ENCODE results near the gene OXGR1.

Gene OXGR1

DNA sequence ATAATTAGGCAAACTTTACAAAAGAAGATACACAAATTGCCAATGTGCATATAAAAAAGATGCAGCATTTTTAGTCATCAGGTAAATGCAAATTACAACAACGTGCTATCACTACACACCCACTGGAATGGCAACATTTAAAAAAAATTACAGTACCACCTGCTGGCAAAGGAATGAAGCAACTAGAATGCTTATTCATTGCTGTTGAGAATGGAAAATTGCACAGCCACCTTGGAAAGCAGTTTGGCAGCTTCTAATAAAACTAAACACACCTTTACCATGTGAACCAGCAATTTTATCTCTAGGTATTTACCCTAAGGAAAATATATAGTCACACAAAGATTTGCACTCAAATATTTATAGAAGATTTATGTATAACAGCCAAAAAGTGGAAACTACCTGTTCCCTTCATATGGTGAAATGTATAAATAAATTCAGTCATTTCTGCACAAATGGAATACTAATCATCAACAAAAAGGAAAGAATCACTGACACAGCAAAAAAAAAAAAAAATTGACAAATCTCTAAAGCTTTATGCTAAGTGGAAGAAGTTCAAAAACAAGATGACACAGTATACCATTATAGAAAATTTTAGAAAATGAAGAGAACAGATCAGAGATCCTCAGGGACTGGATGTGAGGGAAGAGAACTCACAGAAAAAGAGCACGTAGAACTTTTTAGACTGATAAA, 30.3 kb downstream of the OXGR1 start:
- DNase-seq (ENCODE audit: low read depth in 2 of 2), result no peak

DNA sequence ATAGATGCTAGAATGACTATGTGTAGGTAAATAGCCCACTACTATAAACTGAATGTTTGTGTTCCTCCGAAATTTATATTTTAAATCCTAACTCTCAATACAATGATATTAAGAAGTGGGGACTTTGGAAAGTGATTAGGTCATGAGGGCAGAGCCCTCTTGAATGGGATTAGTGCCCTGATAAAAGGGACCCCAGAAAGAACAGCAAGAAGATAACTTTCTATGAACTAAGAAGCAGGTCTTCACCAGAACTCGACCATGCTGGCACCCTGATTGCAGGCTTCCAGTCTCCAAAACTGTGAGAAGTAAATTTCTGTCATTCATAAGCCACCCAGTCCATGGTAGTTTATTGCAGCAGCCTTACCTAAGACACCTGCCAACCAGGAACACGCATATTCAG, 33.9 kb downstream of the OXGR1 start:
- no peak for DNase-seq (ENCODE audit: low read depth in 2 of 2)

DNA sequence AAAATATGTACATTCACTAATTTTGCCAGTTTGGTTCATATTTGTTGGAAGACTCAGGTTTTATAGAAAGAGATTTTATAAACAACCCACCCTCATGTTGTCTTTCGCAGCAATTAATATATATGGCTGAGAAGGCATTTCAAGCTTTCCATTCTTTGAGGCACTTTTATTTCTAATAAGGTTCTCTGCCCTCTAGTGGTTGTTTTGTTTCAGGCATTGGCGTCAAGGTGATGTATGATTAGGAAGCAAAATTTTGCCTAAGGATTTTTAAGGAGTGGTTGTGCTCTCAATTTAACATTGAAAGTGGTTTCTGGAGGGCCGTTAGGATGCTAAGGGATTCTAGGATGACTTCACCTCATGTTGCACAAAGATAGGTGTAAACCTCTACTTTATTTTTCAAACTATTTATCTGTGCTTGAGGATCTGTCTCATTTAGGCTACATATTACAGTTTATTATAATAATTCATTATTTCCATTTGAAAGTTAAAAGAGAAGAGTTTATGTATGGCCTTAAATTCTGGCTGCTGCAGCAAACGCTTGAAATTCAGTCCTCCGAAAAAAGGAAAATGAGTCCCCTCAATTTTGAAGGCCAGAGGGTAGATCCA, 35.9 kb downstream of the OXGR1 start:
- DNase-seq (ENCODE audit: low read depth in 2 of 2), result no peak

DNA sequence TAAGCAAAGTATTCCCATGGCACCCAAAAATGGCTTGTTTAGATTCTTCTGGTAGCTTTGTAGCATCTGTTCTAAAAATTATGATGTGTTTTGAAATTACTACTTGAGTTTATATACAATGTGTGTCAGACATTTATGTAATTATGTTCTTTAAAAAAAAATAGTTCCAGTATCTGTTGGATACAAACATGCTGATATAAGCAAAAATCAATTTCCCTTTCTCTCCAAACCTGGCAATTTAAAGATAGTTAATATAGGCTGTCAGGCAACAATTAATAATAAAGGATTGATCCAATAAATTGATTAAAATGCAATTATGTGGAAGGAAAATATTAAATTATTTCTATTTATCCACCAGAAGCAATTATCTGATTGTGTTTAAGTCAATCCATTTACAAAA, 41.7 kb downstream of the OXGR1 start:
- no peak for DNase-seq (ENCODE audit: low read depth in 2 of 2)

DNA sequence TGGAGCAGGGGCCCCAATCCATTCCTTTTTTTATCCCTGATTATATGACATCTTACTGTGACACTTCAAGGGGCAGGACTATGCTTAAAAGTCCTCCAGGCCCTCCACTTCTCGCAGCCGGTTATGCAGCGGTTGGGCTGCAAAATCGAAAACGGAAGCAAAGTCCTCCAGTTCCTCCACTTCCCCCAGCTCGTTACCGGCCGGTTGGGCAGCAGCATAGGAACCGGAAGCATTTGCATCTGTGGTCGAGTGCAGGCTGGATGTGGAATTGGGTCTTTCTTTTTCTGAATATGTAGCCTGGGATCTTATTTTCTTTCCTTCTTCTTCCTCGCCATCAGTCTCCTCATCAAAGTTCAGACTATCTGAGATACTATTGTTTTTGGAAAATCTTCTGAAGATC, 46.1 kb downstream of the OXGR1 start:
- no peak for DNase-seq (ENCODE audit: low read depth in 2 of 2)

DNA sequence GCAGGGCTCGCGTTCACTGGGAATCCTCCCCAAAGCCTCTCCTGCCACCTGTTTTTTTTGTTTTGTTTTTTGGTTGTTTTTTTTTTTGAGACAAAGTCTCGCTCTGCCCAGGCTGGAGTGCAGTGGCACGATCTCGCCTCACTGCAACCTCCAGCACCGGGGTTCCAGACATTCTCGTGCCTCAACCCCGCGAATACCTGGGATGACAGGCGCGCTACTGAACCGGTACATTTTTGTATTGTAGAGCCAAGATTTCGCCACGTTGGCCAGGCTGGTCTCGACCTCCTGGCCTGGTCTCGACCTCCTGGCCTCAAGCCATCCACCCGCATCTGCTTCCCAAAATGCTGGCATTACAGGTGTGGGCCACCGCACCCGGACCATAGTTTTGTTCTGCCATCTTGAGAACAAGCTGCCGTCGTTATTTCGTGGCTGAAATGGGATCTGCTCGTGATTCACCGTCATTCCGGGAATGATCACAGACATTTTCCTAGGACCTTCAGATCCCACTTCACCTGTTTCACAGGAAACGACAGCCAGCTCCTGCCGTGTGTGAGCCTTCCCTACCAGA, 46.8 kb downstream of the OXGR1 start:
- no peak for DNase-seq (ENCODE audit: low read depth in 2 of 2)

DNA sequence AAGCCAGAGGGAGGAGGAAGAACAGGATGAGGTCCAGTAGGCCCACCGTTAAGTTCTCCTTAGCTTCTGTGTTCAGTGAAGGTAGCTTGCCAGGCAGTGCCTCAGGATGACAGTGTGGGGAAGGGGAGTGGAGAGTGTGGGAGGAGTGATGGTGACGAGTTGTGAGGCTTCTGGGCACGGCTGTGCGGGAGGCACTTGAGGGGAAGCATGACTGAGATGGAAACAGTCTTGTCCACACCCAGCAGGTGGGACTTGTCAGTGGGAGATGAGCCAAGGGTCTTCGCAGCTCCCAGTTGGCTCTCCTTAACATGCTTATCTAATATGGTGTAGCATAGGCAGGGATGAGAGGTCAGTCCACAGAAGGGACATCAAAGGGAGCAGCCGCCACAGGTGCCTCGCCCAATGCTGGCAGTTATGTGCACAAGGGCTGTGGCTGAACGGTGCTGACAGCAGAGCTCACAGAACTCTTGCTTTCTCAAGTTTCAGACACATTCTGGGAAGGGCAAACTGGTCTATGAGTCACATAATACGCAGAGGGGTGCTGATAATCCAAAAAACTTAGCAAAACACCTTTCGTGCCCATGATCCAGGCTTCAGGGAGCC, 47.5 kb downstream of the OXGR1 start:
- DNase-seq (ENCODE audit: low read depth in 2 of 2), result no peak

DNA sequence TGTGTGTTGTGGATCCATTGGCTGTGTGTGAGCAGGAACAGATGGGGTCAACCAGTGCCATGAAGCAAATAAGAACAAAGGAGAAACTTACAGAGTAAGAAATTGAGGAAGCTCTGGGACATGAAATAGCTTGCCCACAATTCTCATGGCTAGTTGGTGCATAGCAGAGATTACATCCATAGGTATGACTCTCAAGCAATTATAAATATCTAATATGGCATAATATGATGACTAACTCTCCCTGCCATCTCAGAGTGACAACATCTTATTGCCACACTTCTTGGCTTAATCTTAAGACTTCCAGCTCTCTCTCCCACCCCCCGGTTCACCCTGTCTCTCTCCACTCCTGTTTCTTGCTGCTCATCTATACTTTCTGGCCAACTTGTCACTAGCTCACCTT, 53.3 kb downstream of the OXGR1 start:
- DNase-seq (ENCODE audit: low read depth in 2 of 2), result no peak

DNA sequence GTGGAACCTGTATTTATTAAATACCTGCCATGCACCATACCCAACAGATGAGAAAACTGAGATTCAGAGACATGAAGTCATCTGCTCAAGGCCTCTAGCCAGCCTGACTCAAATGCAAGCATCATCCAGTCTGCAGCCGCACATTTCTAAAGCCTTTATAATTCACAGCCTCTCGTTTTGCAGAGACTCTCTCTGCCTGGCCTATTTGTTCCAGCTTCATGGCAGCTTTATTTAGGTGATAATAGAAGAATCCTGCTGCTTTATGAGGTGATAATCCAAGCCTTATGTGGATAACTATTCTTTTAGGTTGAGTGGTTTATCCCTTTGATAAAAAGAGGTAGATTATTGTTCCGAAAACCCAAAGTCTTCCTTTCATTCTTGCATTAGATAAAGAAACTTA, 58.4 kb downstream of the OXGR1 start:
- no peak for DNase-seq (ENCODE audit: low read depth in 2 of 2)
